ENCODE measurements around the gene TBCD. TPM values are rescaled to one million over a fixed set of nuclear protein-coding genes. Genes with fewer than 3 reads are reported as not detected.

TBCD gene
- total RNA-seq, 1 donor from 2014 or later = 104 TPM

- Mint-ChIP-seq H3K9me3 (peaks cover 4% of the 10 kb centered on the region), H3K4me3 (no peak overlapping the region), H3K36me3 (peaks cover 12% of the 10 kb centered on the region), H3K27ac (no peak overlapping the region), H3K4me1 (ENCODE audit: unreplicated experiment) (peaks cover 4% of the 10 kb centered on the region), H3K27me3 (no peaks in the 10 kb centered on the region)
- no peak for TF ChIP-seq CTCF (conservative IDR thresholded peaks at IDR 0.05)
- DNase-seq (ENCODE audit: extremely low spot score, unreplicated experiment) = no peak
Observed at GRCh38 chr17:82748756-82749155, 3.1 kb upstream of the TBCD start.

- no peaks in the 10 kb centered on the region for H3K27me3 Mint-ChIP-seq
- no peak for TF ChIP-seq CTCF (conservative IDR thresholded peaks at IDR 0.05)
- peaks cover 18% of the 10 kb centered on the region for H3K4me1 Mint-ChIP-seq (ENCODE audit: unreplicated experiment)
- peaks cover 11% of the 10 kb centered on the region for H3K36me3 Mint-ChIP-seq
- H3K27ac Mint-ChIP-seq = peak overlapping the region; percentile 66
- peak overlapping the region; percentile 78 for H3K4me3 Mint-ChIP-seq
- DNase-seq (ENCODE audit: extremely low spot score, unreplicated experiment) = no peak
- peaks cover 4% of the 10 kb centered on the region for H3K9me3 Mint-ChIP-seq
Observed at GRCh38 chr17:82750241-82750908, 1.5 kb upstream of the TBCD start.

DNA sequence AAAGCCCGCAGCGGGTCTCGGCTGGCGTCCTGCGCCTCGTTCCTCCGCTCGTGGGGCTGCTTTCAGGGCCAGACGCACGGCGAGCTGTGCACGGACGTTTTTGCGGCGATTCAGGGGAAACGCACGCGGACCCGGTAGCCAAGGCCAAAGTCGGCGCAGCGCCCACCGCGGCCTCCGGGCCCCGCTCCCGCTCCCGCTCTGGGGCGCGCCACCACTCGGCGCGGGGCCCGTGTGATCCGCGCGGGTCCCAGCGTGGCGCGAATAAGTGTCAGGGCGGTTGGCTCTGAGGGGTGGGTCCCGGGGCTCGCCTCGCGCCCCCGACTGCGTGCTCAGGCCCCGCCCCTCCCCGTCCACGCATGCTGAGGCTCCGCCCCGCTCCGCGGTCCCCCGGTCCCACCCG is 694 bp upstream of the TBCD start:
- Mint-ChIP-seq H3K36me3 (peaks cover 12% of the 10 kb centered on the region), H3K4me1 (ENCODE audit: unreplicated experiment) (peaks cover 24% of the 10 kb centered on the region), H3K27me3 (no peaks in the 10 kb centered on the region), H3K27ac (no peak overlapping the region), H3K4me3 (peak overlapping the region; percentile 69), H3K9me3 (peaks cover 2% of the 10 kb centered on the region)
- no peak for DNase-seq (ENCODE audit: extremely low spot score, unreplicated experiment)
- TF ChIP-seq CTCF (conservative IDR thresholded peaks at IDR 0.05) = no peak

DNA sequence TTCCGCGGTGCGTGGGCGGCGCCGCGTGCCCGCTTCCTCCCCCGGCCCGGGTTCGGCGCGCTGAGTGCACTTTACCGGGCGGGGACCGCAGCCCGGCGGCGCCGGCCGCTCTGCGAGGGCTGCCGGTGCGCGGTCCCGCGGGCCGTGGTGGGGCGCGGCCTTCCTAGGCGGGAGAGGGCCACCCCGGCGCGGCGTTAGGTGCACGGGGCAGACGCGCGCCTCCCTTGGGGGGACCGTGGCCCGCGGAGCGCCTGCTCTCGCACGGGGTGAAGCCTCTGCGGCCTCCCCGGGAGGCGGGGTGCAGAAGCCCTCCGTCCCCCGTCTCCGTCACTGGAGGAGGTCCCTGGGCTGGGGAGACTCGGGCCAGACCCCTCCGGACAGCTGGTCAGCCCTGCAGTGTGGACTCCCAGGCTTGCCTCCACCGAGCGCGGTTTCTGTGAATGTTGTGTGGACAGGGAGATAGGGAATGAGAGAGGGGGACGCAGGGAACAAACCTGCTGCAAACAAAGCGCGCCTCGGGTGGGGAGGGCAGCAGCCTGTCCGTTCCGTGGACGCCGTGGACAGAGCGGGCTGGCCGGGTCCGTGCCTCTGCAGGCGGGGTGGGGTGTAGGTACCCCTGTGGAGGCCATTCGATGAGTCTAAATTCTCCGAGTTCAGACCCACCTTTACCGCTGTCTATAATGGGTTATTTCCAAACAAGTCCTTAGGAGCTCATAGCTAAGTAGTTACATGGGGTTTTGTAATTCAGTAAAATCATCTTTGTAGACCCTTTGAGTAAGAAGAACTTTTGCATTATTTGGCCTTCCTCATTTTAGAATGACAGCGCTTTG is 721 bp downstream of the TBCD start:
- Mint-ChIP-seq H3K27me3 (no peaks in the 10 kb centered on the region), H3K27ac (peak overlapping the region; percentile 70), H3K4me1 (ENCODE audit: unreplicated experiment) (peaks cover 24% of the 10 kb centered on the region), H3K9me3 (no peaks in the 10 kb centered on the region), H3K4me3 (peak overlapping the region; percentile 93), H3K36me3 (peaks cover 14% of the 10 kb centered on the region)
- DNase-seq (ENCODE audit: extremely low spot score, unreplicated experiment) = no peak
- TF ChIP-seq CTCF (conservative IDR thresholded peaks at IDR 0.05) = no peak

DNA sequence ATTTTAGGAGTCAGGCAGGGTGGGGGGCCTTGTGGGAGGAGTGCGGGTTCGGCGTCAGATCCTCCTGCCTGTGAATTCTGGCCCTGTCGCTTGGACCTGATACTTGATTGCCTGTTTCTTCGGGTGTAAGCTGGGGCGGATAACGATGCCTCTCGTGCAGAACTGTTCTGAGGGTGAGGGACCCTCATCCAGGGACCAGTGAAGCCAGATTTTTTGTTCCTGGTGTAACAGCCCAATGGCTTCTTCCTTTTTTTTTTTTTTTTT is 1.3 kb downstream of the TBCD start:
- Mint-ChIP-seq H3K9me3 (no peaks in the 10 kb centered on the region), H3K36me3 (peaks cover 14% of the 10 kb centered on the region), H3K4me1 (ENCODE audit: unreplicated experiment) (peaks cover 24% of the 10 kb centered on the region), H3K4me3 (peak overlapping the region; percentile 93), H3K27me3 (no peaks in the 10 kb centered on the region), H3K27ac (peak overlapping the region; percentile 70)
- no peak for TF ChIP-seq CTCF (conservative IDR thresholded peaks at IDR 0.05)
- DNase-seq (ENCODE audit: extremely low spot score, unreplicated experiment) = no peak

All from type B pancreatic cell (in vitro differentiated cells).